ENCODE results near the gene ACADVL.

The ACADVL gene

DNA sequence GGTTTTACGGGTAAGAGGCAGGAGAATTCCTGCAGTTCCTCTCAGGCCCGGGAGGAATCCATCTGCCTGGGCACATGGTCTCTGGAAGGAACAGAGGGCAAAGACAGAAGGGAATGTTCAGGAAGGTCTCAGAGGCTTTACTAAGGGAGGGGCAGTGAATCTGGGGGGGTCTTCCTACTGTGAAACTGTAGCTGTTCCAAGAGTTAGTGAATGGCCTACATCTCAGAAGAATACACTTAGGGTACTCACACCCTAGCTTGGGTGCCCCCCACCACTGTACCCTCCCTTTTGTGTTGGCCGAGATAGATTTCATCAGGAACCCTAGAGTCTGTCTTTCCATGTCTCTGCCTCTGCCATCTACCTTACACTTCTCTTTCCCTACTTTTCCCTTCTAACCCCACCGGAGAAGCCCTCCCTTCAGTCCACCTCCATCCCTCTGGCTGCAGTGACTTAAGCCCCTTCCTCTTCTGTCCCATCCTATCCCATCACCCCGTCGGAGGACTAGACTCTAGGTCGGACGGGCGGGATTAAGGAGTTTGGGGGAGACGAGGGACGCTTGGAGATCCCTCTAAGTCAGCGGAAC, 418 bp upstream of the ACADVL start:
- H3K9me3 Mint-ChIP-seq, result no peaks in the 10 kb centered on the region
- H3K36me3 Mint-ChIP-seq (ENCODE audit: low read depth), result peaks cover 13% of the 10 kb centered on the region
- peak overlapping the region; percentile 96 for H3K4me3 Mint-ChIP-seq
- H3K4me1 Mint-ChIP-seq (ENCODE audit: low read depth), result peaks cover 55% of the 10 kb centered on the region
- peak overlapping the region; percentile 95 for H3K27ac Mint-ChIP-seq
- H3K27me3 Mint-ChIP-seq (ENCODE audit: low read depth), result no peaks in the 10 kb centered on the region

DNA sequence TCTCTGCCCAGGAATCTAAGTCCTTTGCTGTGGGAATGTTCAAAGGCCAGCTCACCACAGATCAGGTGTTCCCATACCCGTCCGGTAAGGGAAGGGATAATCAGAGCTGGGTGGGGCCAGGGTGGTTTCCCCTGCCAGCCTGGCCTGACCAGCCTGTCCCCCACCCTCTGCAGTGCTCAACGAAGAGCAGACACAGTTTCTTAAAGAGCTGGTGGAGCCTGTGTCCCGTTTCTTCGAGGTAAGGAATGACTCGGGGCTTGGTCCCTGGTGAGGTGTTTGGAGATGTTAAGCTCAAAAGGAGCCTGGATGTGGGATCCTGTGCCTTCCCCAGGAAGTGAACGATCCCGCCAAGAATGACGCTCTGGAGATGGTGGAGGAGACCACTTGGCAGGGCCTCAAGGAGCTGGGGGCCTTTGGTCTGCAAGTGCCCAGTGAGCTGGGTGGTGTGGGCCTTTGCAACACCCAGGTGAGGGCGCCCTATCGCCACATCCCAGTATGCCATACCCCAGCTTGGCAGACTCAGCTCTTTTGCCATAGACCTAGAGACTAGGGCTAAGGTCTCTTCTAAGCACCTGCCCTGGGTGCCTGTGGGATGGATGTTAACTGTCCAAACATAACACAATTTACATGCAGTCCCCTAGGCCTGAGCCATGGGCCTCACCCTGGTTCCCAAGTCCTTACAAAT, 997 bp downstream of the ACADVL start:
- peak overlapping the region; percentile 91 for H3K27ac Mint-ChIP-seq
- H3K4me1 Mint-ChIP-seq (ENCODE audit: low read depth), result peaks cover 44% of the 10 kb centered on the region
- H3K9me3 Mint-ChIP-seq, result no peaks in the 10 kb centered on the region
- peaks cover 15% of the 10 kb centered on the region for H3K36me3 Mint-ChIP-seq (ENCODE audit: low read depth)
- H3K27me3 Mint-ChIP-seq (ENCODE audit: low read depth), result no peaks in the 10 kb centered on the region
- peak overlapping the region; percentile 96 for H3K4me3 Mint-ChIP-seq

DNA sequence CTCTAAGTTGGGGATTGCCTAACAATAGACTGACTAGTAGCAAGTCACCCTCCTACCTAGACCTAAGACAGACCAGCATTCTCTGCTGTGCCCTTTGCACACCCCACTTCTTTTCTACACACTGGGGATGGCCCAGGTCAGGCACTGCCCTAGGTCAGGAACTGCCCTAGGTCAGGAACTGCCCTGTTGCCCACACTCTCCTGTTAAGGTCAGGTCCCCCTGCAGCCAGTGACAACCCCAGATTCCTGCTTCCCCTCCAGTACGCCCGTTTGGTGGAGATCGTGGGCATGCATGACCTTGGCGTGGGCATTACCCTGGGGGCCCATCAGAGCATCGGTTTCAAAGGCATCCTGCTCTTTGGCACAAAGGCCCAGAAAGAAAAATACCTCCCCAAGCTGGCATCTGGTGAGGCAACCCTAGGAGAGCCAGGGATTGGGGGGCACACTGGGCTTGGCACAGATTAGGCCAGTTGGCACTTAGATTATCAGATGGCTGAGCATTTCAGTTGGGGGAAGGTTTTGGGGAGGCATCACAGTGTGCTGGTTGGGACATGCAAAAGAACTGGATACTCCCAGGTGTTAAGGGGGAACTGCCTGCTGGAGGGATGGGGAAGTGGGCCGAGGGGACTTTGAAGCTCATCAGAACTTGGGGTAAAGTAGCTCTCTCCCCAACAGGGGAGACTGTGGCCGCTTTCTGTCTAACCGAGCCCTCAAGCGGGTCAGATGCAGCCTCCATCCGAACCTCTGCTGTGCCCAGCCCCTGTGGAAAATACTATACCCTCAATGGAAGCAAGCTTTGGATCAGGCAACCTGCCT, 1.7 kb downstream of the ACADVL start:
- peaks cover 37% of the 10 kb centered on the region for H3K4me1 Mint-ChIP-seq (ENCODE audit: low read depth)
- H3K36me3 Mint-ChIP-seq (ENCODE audit: low read depth), result peaks cover 15% of the 10 kb centered on the region
- H3K27me3 Mint-ChIP-seq (ENCODE audit: low read depth), result no peaks in the 10 kb centered on the region
- peak overlapping the region; percentile 96 for H3K4me3 Mint-ChIP-seq
- H3K9me3 Mint-ChIP-seq, result no peaks in the 10 kb centered on the region
- H3K27ac Mint-ChIP-seq, result peak overlapping the region; percentile 91

DNA sequence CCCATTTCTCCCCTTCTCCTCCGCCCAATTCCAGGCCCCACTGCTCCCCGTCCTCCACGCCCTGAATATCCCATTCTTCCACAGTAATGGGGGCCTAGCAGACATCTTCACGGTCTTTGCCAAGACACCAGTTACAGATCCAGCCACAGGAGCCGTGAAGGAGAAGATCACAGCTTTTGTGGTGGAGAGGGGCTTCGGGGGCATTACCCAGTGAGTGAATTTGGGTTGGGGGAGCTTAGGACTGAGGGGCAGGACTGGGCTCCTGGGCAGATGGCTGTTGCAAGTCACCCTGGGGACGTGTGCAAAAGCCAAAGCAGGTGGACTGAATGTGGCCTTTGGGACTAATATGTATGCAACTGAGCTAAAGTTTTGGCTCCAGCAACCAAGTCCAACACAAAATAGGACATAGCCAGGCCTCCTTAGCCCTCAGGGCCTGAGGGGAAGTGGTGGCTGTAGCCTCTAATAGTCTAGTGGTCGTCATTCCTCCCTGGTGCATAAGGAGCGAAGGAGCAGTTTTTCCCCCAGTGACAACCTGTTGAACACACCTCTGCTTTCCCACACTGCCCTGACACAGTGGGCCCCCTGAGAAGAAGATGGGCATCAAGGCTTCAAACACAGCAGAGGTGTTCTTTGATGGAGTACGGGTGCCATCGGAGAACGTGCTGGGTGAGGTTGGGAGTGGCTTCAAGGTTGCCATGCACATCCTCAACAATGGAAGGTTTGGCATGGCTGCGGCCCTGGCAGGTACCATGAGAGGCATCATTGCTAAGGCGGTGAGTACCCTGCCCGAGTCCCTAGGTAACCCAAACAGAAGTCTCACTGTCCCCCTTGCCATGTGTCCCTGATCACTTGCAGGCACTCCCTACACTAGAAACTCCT, 2.6 kb downstream of the ACADVL start:
- H3K4me3 Mint-ChIP-seq, result no peak overlapping the region
- H3K4me1 Mint-ChIP-seq (ENCODE audit: low read depth), result peaks cover 33% of the 10 kb centered on the region
- H3K36me3 Mint-ChIP-seq (ENCODE audit: low read depth), result peaks cover 15% of the 10 kb centered on the region
- no peaks in the 10 kb centered on the region for H3K27me3 Mint-ChIP-seq (ENCODE audit: low read depth)
- no peak overlapping the region for H3K27ac Mint-ChIP-seq
- no peaks in the 10 kb centered on the region for H3K9me3 Mint-ChIP-seq

DNA sequence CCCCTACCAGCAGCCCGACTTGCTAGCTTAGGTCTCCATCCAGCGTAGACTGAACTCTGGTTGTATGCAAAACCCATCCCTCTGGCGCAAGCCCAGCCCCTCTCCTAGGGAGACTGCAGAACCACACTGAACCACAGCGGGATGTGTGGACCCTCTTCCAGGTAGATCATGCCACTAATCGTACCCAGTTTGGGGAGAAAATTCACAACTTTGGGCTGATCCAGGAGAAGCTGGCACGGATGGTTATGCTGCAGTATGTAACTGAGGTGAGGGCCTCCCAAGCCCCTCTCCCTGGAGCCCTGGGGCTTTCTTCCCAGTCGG, 3.2 kb downstream of the ACADVL start:
- H3K27ac Mint-ChIP-seq, result no peak overlapping the region
- no peaks in the 10 kb centered on the region for H3K27me3 Mint-ChIP-seq (ENCODE audit: low read depth)
- no peaks in the 10 kb centered on the region for H3K9me3 Mint-ChIP-seq

DNA sequence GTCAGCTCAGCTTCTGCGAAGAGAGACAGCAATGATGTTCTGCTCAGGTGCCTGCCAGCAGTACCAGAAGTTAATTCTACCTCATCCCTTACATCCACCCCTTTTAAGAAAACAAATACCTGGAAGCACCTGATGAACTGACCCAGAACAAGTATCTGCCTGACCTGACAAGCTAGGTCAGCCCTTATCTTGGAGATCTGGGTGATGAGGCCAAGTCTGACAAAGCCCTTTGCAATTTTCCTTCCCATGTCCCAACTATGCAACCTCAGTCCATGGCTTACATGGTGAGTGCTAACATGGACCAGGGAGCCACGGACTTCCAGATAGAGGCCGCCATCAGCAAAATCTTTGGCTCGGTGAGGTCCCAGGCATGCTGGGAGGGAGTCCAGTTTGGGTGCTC, 3.6 kb downstream of the ACADVL start:
- Mint-ChIP-seq H3K4me3 (no peak overlapping the region), H3K9me3 (no peaks in the 10 kb centered on the region), H3K36me3 (ENCODE audit: low read depth) (peaks cover 20% of the 10 kb centered on the region), H3K27ac (no peak overlapping the region), H3K27me3 (ENCODE audit: low read depth) (no peaks in the 10 kb centered on the region), H3K4me1 (ENCODE audit: low read depth) (peaks cover 29% of the 10 kb centered on the region)

More for the DNA sequence above, 3.2 kb downstream of the ACADVL start:
- Mint-ChIP-seq H3K4me3 (no peak overlapping the region), H3K36me3 (ENCODE audit: low read depth) (peaks cover 16% of the 10 kb centered on the region), H3K4me1 (ENCODE audit: low read depth) (peaks cover 29% of the 10 kb centered on the region)

DNA sequence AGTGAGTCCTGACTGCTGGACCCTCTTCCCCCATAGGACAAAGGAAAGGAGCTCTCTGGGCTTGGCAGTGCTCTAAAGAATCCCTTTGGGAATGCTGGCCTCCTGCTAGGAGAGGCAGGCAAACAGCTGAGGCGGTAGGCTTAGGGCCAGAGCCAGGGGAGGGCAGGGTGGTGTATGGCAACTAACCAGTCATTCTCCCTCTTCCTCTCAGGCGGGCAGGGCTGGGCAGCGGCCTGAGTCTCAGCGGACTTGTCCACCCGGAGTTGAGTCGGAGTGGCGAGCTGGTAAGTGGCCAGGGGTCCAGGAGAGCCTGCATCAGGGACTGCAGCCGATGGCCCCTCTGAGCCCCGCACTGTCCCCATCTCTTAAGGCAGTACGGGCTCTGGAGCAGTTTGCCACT, 4.4 kb downstream of the ACADVL start:
- H3K4me3 Mint-ChIP-seq, result no peak overlapping the region
- H3K4me1 Mint-ChIP-seq (ENCODE audit: low read depth), result peaks cover 24% of the 10 kb centered on the region
- no peak overlapping the region for H3K27ac Mint-ChIP-seq
- peaks cover 23% of the 10 kb centered on the region for H3K36me3 Mint-ChIP-seq (ENCODE audit: low read depth)
- no peaks in the 10 kb centered on the region for H3K27me3 Mint-ChIP-seq (ENCODE audit: low read depth)
- no peaks in the 10 kb centered on the region for H3K9me3 Mint-ChIP-seq

DNA sequence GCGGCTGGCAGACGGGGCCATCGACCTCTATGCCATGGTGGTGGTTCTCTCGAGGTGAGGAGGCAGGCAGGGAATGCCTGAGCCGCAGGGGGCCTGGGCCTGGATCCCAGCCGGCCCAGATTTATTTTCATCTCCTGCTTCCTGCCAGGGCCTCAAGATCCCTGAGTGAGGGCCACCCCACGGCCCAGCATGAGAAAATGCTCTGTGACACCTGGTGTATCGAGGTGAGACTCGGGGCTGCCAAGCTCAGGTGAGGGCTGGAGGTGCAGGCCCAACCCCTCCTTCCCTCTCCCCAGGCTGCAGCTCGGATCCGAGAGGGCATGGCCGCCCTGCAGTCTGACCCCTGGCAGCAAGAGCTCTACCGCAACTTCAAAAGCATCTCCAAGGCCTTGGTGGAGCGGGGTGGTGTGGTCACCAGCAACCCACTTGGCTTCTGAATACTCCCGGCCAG, 4.9 kb downstream of the ACADVL start:
- H3K27me3 Mint-ChIP-seq (ENCODE audit: low read depth), result no peaks in the 10 kb centered on the region
- no peak overlapping the region for H3K4me3 Mint-ChIP-seq
- H3K4me1 Mint-ChIP-seq (ENCODE audit: low read depth), result peaks cover 20% of the 10 kb centered on the region
- no peak overlapping the region for H3K27ac Mint-ChIP-seq
- H3K9me3 Mint-ChIP-seq, result no peaks in the 10 kb centered on the region
- peaks cover 26% of the 10 kb centered on the region for H3K36me3 Mint-ChIP-seq (ENCODE audit: low read depth)

DNA sequence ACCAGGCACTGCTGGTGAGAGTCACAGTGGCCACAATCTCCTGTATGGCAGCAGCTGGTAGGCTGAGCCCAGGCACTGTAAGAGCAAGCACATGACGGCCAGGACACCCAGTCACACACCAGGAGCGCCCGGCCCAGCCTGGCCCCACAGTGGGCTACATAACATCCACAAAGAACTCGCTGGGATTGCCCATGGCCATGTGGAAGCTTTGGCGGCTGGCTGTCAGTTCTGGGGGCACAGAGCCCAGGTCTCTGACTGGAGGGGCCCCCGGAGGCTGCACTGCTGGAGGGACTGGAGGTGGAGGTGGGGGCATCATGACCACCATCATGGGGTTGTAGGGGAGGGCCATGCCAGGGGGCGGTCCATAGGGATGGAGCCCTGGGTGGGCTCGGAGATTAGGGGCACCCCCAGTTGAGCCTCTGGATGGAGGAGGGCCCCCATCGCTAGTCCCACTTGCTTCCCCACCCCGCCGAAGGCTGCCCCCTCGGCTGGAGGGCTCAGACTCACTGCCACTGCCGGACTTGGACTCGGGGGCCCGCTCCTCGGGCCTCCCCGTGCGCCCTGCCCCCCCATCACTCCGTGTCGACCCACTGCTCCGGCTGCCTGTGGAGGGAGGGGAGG, 6.1 kb downstream of the ACADVL start:
- H3K27me3 Mint-ChIP-seq (ENCODE audit: low read depth), result no peaks in the 10 kb centered on the region
- H3K9me3 Mint-ChIP-seq, result no peaks in the 10 kb centered on the region
- H3K36me3 Mint-ChIP-seq (ENCODE audit: low read depth), result peaks cover 25% of the 10 kb centered on the region
- no peak overlapping the region for H3K27ac Mint-ChIP-seq
- no peak overlapping the region for H3K4me3 Mint-ChIP-seq
- H3K4me1 Mint-ChIP-seq (ENCODE audit: low read depth), result peaks cover 13% of the 10 kb centered on the region

DNA sequence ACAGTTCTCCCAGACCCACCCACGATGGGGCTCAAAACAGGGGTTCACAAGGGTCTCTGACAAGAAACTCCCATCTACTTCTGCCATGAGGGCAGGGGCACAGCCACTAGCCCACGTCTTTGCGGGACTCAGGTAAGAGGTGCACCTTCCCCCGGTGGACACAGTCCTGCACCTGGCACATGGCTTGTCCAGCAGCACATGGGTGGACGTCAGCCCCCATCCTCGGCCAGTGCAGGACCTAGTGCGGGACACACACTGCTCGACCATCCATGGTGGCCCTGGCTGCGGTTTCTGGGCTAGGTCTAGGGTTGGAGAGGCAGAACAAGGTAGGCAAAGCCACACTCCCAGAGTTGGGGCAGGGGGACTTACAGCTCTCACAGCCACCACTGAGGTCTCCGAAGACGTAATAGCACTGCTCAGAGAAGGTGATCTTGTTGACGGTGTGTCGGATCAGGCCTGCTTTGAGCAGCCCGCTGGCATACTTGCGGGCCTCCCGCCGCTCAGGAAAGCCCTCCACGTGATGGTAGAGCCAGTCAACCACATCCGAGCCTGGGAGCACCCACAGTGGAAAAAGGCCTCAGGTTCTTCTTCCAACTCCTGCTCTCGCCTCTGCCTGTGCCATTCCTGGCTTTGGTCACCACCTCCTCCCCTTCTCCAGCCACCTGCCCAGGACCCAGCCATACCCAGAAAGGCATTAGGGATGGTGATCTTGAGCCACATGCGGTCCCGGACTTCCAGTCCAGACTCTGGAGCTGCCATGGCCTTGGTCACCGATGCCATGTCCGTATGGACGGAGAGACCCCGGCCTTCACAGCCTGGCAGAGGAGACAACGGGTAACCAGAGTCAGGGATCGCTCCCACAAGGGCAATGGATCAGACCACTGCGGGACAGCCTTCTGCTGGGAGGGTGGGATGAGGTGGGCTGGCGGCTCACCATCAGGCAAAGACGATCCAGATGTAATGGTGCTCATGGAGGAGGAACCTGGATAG, 7.3 kb downstream of the ACADVL start:
- H3K27ac Mint-ChIP-seq, result no peak overlapping the region
- H3K4me3 Mint-ChIP-seq, result no peak overlapping the region
- H3K27me3 Mint-ChIP-seq (ENCODE audit: low read depth), result no peaks in the 10 kb centered on the region
- H3K9me3 Mint-ChIP-seq, result no peaks in the 10 kb centered on the region
- peaks cover 12% of the 10 kb centered on the region for H3K4me1 Mint-ChIP-seq (ENCODE audit: low read depth)
- peaks cover 24% of the 10 kb centered on the region for H3K36me3 Mint-ChIP-seq (ENCODE audit: low read depth)

DNA sequence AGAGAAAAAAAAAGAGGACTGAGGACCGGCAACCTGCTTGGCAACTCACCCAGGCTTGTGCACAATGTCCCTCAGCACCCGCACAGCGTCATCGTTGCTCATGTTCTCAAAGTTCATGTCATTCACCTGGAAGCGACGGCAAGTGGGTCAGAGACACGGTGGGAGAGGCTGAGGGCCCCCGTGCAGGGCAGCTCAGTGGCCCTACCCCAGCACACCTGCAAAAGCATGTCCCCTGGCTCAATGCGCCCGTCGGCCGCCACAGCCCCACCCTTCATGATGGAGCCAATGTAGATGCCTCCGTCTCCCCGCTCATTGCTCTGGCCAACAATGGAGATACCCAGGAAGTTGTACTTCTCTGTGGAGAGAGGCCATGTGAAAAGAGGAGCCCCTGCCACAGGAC, 9.2 kb downstream of the ACADVL start:
- peaks cover 19% of the 10 kb centered on the region for H3K36me3 Mint-ChIP-seq (ENCODE audit: low read depth)
- no peaks in the 10 kb centered on the region for H3K9me3 Mint-ChIP-seq
- no peaks in the 10 kb centered on the region for H3K27me3 Mint-ChIP-seq (ENCODE audit: low read depth)
- no peak overlapping the region for H3K27ac Mint-ChIP-seq
- H3K4me1 Mint-ChIP-seq (ENCODE audit: low read depth), result peaks cover 25% of the 10 kb centered on the region
- H3K4me3 Mint-ChIP-seq, result no peak overlapping the region

DNA sequence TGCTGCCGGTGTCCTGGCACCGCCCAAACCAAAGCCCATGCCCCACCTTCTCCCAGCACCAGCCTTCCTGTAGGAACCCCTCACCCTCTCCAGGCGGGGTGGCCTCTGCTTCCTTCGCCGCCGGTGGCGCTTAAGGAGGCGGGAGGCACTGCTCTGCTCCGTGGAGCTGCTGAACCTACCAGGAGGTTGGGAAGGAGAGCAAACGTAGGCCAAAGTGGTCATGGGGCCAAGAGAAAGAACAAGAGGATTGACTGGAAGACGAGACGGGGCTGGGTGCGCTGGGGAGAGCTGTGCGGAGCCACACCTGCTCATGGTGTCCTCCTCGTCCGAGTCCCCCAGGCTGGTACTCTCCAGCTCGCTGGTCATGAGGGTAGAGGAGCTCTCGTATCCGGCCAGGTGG, 9.8 kb downstream of the ACADVL start:
- peaks cover 19% of the 10 kb centered on the region for H3K36me3 Mint-ChIP-seq (ENCODE audit: low read depth)
- H3K9me3 Mint-ChIP-seq, result no peaks in the 10 kb centered on the region
- no peaks in the 10 kb centered on the region for H3K27me3 Mint-ChIP-seq (ENCODE audit: low read depth)
- peaks cover 27% of the 10 kb centered on the region for H3K4me1 Mint-ChIP-seq (ENCODE audit: low read depth)
- no peak overlapping the region for H3K27ac Mint-ChIP-seq
- H3K4me3 Mint-ChIP-seq, result no peak overlapping the region

DNA sequence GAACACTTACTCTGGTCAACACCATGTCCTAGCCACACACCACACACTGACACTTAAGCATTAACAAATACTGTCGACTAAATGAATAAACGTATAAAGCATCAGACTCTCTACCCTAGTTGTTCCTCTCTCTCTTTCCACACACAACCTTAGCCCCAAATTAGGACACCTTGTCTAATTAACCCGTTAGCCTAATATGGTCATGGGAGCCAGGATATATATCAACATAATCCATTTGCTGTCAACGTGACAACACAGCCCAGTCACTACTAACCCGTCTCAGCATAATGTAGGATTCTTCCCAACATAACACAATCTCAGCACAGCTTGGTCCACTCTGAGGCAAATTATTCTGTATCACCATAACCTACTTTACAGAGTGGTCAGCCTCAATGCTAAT, 12.4 kb downstream of the ACADVL start:
- H3K36me3 Mint-ChIP-seq (ENCODE audit: low read depth), result peaks cover 36% of the 10 kb centered on the region
- H3K9me3 Mint-ChIP-seq, result no peaks in the 10 kb centered on the region
- peak overlapping the region; percentile 4 for H3K4me3 Mint-ChIP-seq
- peaks cover 46% of the 10 kb centered on the region for H3K4me1 Mint-ChIP-seq (ENCODE audit: low read depth)
- no peaks in the 10 kb centered on the region for H3K27me3 Mint-ChIP-seq (ENCODE audit: low read depth)
- no peak overlapping the region for H3K27ac Mint-ChIP-seq

Data from T-helper 1 cell treated with Interleukin-12 subunit alpha and Interleukin-12 subunit beta and Interleukin-4 antibody, amounts not matched to agents 30 μg/mL and 1 μg/mL, for 36 hours (primary cell).